22Rv1 (cell line): ENCODE measurements around the gene PDLIM5.

ENCODE experiments used
- CTCF ChIP-seq: fragments of 450-650 bp; IDR thresholded peaks from 2 replicates; pipeline ENCODE4 v1.5.1; 2017; ENCODE audit warnings: mild to moderate bottlenecking
- ZFX ChIP-seq: fragments of 450-650 bp; IDR thresholded peaks from 2 replicates; pipeline ENCODE4 v1.6.1; 2017; ENCODE audit warnings: antibody characterized with exemption, borderline replicate concordance

- TF ChIP-seq CTCF (no peak), ZFX (no peak)
Measured at GRCh38 chr4:94550851-94551250, 99.1 kb downstream of the PDLIM5 start.
